Testis (tissue), 3 donors: ENCODE data around the gene SCIN. TPM values are rescaled to one million over a fixed set of nuclear protein-coding genes. Genes with fewer than 3 reads are reported as not detected.

ENCODE experiments used
- DNase-seq: peaks from one replicate; pipeline ENCODE4 v3.0.0-alpha.2; 2019
- H3K27ac ChIP-seq, 2 donors: fragments of 200-600 bp; sonication (generic); one replicate each; pipeline ENCODE4 v1.5.1; 2019
- H3K27me3 ChIP-seq: fragments of 200-600 bp; sonication (generic); one replicate; pipeline ENCODE4 v1.5.1; 2019
- H3K36me3 ChIP-seq: fragments of 200-600 bp; sonication (generic); one replicate; pipeline ENCODE4 v1.5.1; 2017; ENCODE audit warnings: low read depth; ENCODE audit errors: missing control alignments
- H3K4me1 ChIP-seq: fragments of 200-600 bp; sonication (generic); one replicate; pipeline ENCODE4 v1.5.1; 2019
- H3K4me3 ChIP-seq, 2 donors: fragments of 200-600 bp; sonication (generic); one replicate each; pipeline ENCODE4 v1.5.1; 2017 to 2019
- H3K9me3 ChIP-seq: fragments of 200-600 bp; sonication (generic); one replicate; pipeline ENCODE4 v1.5.1; 2017
- CTCF ChIP-seq, 3 experiments: fragments of 450-650 bp in 2 of 3; fragments of 200-600 bp in 1 of 3; sonication (generic) in 1 of 3; IDR thresholded peaks; one replicate each; pipeline ENCODE4 v1.5.1; 2016 to 2019; ENCODE audit warnings: antibody characterized with exemption in 3 of 3, mild to moderate bottlenecking in 2 of 3, moderate library complexity in 1 of 3
- POLR2A ChIP-seq: fragments of 450-650 bp; IDR thresholded peaks from one replicate; pipeline ENCODE4 v1.6.1; 2017; ENCODE audit warnings: antibody characterized with exemption, mild to moderate bottlenecking, moderate library complexity
- WGBS, 2 donors: methylation state at CpG; one replicate each; pipeline ENCODE4 v1.1.5; 2018; 5-methylcytosine and 5-hydroxymethylcytosine counted together
- intact Hi-C: fragments of 100-400 bp; cut with DNase I; formaldehyde crosslinking; loops from one replicate; pipeline ENCODE4 v1.15.1; 2023; ENCODE audit warnings: low total_unique reads
- polyA plus RNA-seq: library from polyadenylated mRNA; stranded (reverse); fragments of 350-450 nt; fragmentation: Illumina TruSeq; extraction: RNeasy Lipid Tissue Mini Kit (QIAGEN cat#74804); gene quantifications from one replicate; pipeline ENCODE4 v1.2.3, GENCODE V29; 2014; ENCODE audit warnings: low read depth, low replicate concordance; ENCODE audit not compliant: insufficient read depth
- total RNA-seq, 2 donors: library from RNA; depleted of rRNA; stranded (reverse); fragments of >200 nt; gene quantifications; one replicate each; pipeline ENCODE4 v1.2.3, GENCODE V29; 2016

SCIN gene
- total and polyA plus RNA-seq, 3 donors from 2014 or later, result 4.7 to 21.9 (median 11.4) TPM

GRCh38 chr7:12531784-12532183, 38.7 kb upstream of the SCIN start:
- H3K9me3 ChIP-seq, result no peaks in the 10 kb centered on the region
- WGBS, 2 donors, result 91 to 93% methylated on average over 4 of the region's 4 CpGs
- no peaks in the 10 kb centered on the region for H3K27me3 ChIP-seq
- DNase-seq, result no peak
- H3K36me3 ChIP-seq, result no peaks in the 10 kb centered on the region
- H3K4me3 ChIP-seq, result no peak overlapping the region
- intact Hi-C loops, result no loop called here
- no peak for TF ChIP-seq CTCF (IDR thresholded peaks at IDR 0.05)
- no peak for TF ChIP-seq POLR2A
- no peaks in the 10 kb centered on the region for H3K4me1 ChIP-seq
- H3K27ac ChIP-seq, result no peak overlapping the region

GRCh38 chr7:12534046-12534445, 36.5 kb upstream of the SCIN start:
- Histone ChIP-seq H3K36me3 (no peaks in the 10 kb centered on the region), H3K4me3 (no peak overlapping the region), H3K27ac (no peak overlapping the region), H3K9me3 (no peaks in the 10 kb centered on the region), H3K27me3 (no peaks in the 10 kb centered on the region), H3K4me1 (no peaks in the 10 kb centered on the region)
- no peak for TF ChIP-seq CTCF (IDR thresholded peaks at IDR 0.05)
- no peak for TF ChIP-seq POLR2A
- WGBS, 2 donors, result 91 to 94% methylated on average over 2 of the region's 2 CpGs
- intact Hi-C loops, result no loop called here
- DNase-seq, result no peak

GRCh38 chr7:12539681-12540080, 30.8 kb upstream of the SCIN start:
- Histone ChIP-seq H3K4me1 (no peaks in the 10 kb centered on the region), H3K4me3 (no peak overlapping the region), H3K9me3 (no peaks in the 10 kb centered on the region), H3K27ac (no peak overlapping the region), H3K27me3 (no peaks in the 10 kb centered on the region), H3K36me3 (no peaks in the 10 kb centered on the region)
- intact Hi-C loops, result no loop called here
- TF ChIP-seq CTCF (IDR thresholded peaks at IDR 0.05) (no peak), POLR2A (no peak)
- no peak for DNase-seq

GRCh38 chr7:12540850-12541249, 29.7 kb upstream of the SCIN start:
- Histone ChIP-seq H3K27me3 (no peaks in the 10 kb centered on the region), H3K4me1 (no peaks in the 10 kb centered on the region), H3K4me3 (no peak overlapping the region), H3K9me3 (no peaks in the 10 kb centered on the region), H3K27ac (no peak overlapping the region), H3K36me3 (no peaks in the 10 kb centered on the region)
- no peak for DNase-seq
- TF ChIP-seq CTCF (IDR thresholded peaks at IDR 0.05) (no peak), POLR2A (no peak)
- WGBS, 2 donors, result 68 to 78% methylated on average over 1 of the region's 1 CpG
- intact Hi-C loops, result no loop called here

GRCh38 chr7:12543586-12543985, 26.9 kb upstream of the SCIN start:
- 75 to 78% methylated on average over 4 of the region's 4 CpGs for WGBS, 2 donors
- TF ChIP-seq POLR2A (no peak), CTCF (IDR thresholded peaks at IDR 0.05) (no peak)
- DNase-seq, result no peak
- intact Hi-C loops, result no loop called here
- H3K9me3 ChIP-seq, result no peaks in the 10 kb centered on the region
- no peaks in the 10 kb centered on the region for H3K27me3 ChIP-seq
- H3K4me3 ChIP-seq, result no peak overlapping the region
- no peak overlapping the region for H3K27ac ChIP-seq
- H3K36me3 ChIP-seq, result no peaks in the 10 kb centered on the region
- no peaks in the 10 kb centered on the region for H3K4me1 ChIP-seq
